Astrocyte (in vitro differentiated cells and primary cell): Measurements from ENCODE around the gene STX10.

Source experiments
- EZH2 ChIP-seq: IDR thresholded peaks from 2 replicates; pipeline ENCODE4 v1.6.1; 2012; ENCODE audit warnings: mild to moderate bottlenecking, low read length, inconsistent platforms; ENCODE audit not compliant: insufficient read depth
- TF ChIP-seq, protein P1 (sequence below): IDR thresholded peaks from 2 replicates; pipeline ENCODE4 v1.5.1; 2011; ENCODE audit warnings: low read depth, mild to moderate bottlenecking, inconsistent platforms, low read length, moderate library complexity; ENCODE audit not compliant: insufficient read depth

- TF ChIP-seq, protein P1, sequence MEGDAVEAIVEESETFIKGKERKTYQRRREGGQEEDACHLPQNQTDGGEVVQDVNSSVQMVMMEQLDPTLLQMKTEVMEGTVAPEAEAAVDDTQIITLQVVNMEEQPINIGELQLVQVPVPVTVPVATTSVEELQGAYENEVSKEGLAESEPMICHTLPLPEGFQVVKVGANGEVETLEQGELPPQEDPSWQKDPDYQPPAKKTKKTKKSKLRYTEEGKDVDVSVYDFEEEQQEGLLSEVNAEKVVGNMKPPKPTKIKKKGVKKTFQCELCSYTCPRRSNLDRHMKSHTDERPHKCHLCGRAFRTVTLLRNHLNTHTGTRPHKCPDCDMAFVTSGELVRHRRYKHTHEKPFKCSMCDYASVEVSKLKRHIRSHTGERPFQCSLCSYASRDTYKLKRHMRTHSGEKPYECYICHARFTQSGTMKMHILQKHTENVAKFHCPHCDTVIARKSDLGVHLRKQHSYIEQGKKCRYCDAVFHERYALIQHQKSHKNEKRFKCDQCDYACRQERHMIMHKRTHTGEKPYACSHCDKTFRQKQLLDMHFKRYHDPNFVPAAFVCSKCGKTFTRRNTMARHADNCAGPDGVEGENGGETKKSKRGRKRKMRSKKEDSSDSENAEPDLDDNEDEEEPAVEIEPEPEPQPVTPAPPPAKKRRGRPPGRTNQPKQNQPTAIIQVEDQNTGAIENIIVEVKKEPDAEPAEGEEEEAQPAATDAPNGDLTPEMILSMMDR = no peak
- TF ChIP-seq EZH2 = no peak
Measured at GRCh38 chr19:13109361-13110098, 40.6 kb downstream of the STX10 start.
